ENCODE results near the gene RWDD1.

Gene RWDD1

GRCh38 chr6:116586276-116586675 lies 15.0 kb downstream of the RWDD1 start:
- H3K27ac ChIP-seq (ENCODE audit: low read length, poor library complexity, severe bottlenecking), result no peak overlapping the region
- H3K4ac ChIP-seq (ENCODE audit: low read depth in 1 of 2, low read length in 2 of 2), result no peak overlapping the region
- no peaks in the 10 kb centered on the region for H3K4me1 ChIP-seq (ENCODE audit: control insufficient read depth, insufficient read depth, low read depth, low read length)
- no peak overlapping the region for H3K4me3 ChIP-seq (ENCODE audit: insufficient read depth in 1 of 2, low read depth in 1 of 2, low read length in 2 of 2)
- H3K23ac ChIP-seq (ENCODE audit: low read length in 2 of 2), result no peak overlapping the region
- no peaks in the 10 kb centered on the region for H3K27me3 ChIP-seq (ENCODE audit: control insufficient read depth in 1 of 2, insufficient read depth in 1 of 2, low read length in 2 of 2)
- H3K79me1 ChIP-seq (replicated peaks; ENCODE audit: low read length, poor library complexity, severe bottlenecking), result peaks cover 12% of the 10 kb centered on the region
- H3K14ac ChIP-seq (ENCODE audit: low read length in 2 of 2), result no peak overlapping the region
- no peak overlapping the region for H3K4me2 ChIP-seq (ENCODE audit: low read length, poor library complexity, severe bottlenecking)
- no peak overlapping the region for H4K91ac ChIP-seq (ENCODE audit: low read length)
- no peak for DNase-seq
- no peaks in the 10 kb centered on the region for H3K9me3 ChIP-seq (ENCODE audit: control insufficient read depth, low read length)
- H4K8ac ChIP-seq (ENCODE audit: low read length), result no peak overlapping the region
- no peak overlapping the region for H2BK12ac ChIP-seq (ENCODE audit: low read length in 2 of 2)
- no peak overlapping the region for H2BK5ac ChIP-seq (ENCODE audit: low read depth, low read length, poor library complexity, severe bottlenecking)
- H2AK5ac ChIP-seq (ENCODE audit: low read length, severe bottlenecking), result no peak overlapping the region
- H3K18ac ChIP-seq (ENCODE audit: low read depth in 1 of 2, low read length in 2 of 2), result no peak overlapping the region
- H3K9ac ChIP-seq (ENCODE audit: low read length), result no peak overlapping the region
- no peak overlapping the region for H2BK15ac ChIP-seq (ENCODE audit: low read depth, poor library complexity, severe bottlenecking)
- H2AFZ ChIP-seq (ENCODE audit: low read depth, low read length), result no peak overlapping the region
- H2BK120ac ChIP-seq (ENCODE audit: low read depth, low read length), result no peak overlapping the region
- peaks cover 2 to 91% of the 10 kb centered on the region in 2 experiments for H3K36me3 ChIP-seq (ENCODE audit: control insufficient read depth in 1 of 2, insufficient read depth in 2 of 2, low read depth in 1 of 2, low read length in 2 of 2)

- Histone ChIP-seq H3K79me1 (replicated peaks; ENCODE audit: low read length, poor library complexity, severe bottlenecking) (peaks cover 12% of the 10 kb centered on the region), H2BK120ac (ENCODE audit: low read depth, low read length) (no peak overlapping the region), H2BK15ac (ENCODE audit: low read depth, poor library complexity, severe bottlenecking) (no peak overlapping the region), H3K14ac (ENCODE audit: low read length in 2 of 2) (no peak overlapping the region), H3K4me2 (ENCODE audit: low read length, poor library complexity, severe bottlenecking) (no peak overlapping the region), H3K9me3 (ENCODE audit: control insufficient read depth, low read length) (no peaks in the 10 kb centered on the region), H3K4me1 (ENCODE audit: control insufficient read depth, insufficient read depth, low read depth, low read length) (no peaks in the 10 kb centered on the region), H3K27ac (ENCODE audit: low read length, poor library complexity, severe bottlenecking) (no peak overlapping the region), H3K36me3 (ENCODE audit: control insufficient read depth in 1 of 2, insufficient read depth in 2 of 2, low read depth in 1 of 2, low read length in 2 of 2) (peaks cover 2 to 91% of the 10 kb centered on the region in 2 experiments), H3K18ac (ENCODE audit: low read depth in 1 of 2, low read length in 2 of 2) (no peak overlapping the region), H2AK5ac (ENCODE audit: low read length, severe bottlenecking) (no peak overlapping the region), H3K9ac (ENCODE audit: low read length) (no peak overlapping the region), H3K4me3 (ENCODE audit: insufficient read depth in 1 of 2, low read depth in 1 of 2, low read length in 2 of 2) (no peak overlapping the region), H2BK12ac (ENCODE audit: low read length in 2 of 2) (no peak overlapping the region), H3K23ac (ENCODE audit: low read length in 2 of 2) (no peak overlapping the region), H4K8ac (ENCODE audit: low read length) (no peak overlapping the region), H3K4ac (ENCODE audit: low read depth in 1 of 2, low read length in 2 of 2) (no peak overlapping the region), H3K27me3 (ENCODE audit: control insufficient read depth in 1 of 2, insufficient read depth in 1 of 2, low read length in 2 of 2) (no peaks in the 10 kb centered on the region), H2AFZ (ENCODE audit: low read depth, low read length) (no peak overlapping the region), H2BK5ac (ENCODE audit: low read depth, low read length, poor library complexity, severe bottlenecking) (no peak overlapping the region), H4K91ac (ENCODE audit: low read length) (no peak overlapping the region)
- no peak for DNase-seq
- WGBS, result no CpG with 5 or more reads among the region's 2 CpGs
These were observed 15.4 kb downstream of the RWDD1 start for GRCh38 chr6:116586738-116587137.

GRCh38 chr6:116595247-116595646 lies 23.9 kb downstream of the RWDD1 start:
- Histone ChIP-seq H3K4me1 (ENCODE audit: control insufficient read depth, insufficient read depth, low read depth, low read length) (no peaks in the 10 kb centered on the region), H2AK5ac (ENCODE audit: low read length, severe bottlenecking) (no peak overlapping the region), H3K23ac (ENCODE audit: low read length in 2 of 2) (no peak overlapping the region), H2BK120ac (ENCODE audit: low read depth, low read length) (no peak overlapping the region), H3K4me2 (ENCODE audit: low read length, poor library complexity, severe bottlenecking) (no peak overlapping the region), H3K9ac (ENCODE audit: low read length) (no peak overlapping the region), H4K8ac (ENCODE audit: low read length) (no peak overlapping the region), H2AFZ (ENCODE audit: low read depth, low read length) (no peak overlapping the region), H3K36me3 (ENCODE audit: control insufficient read depth in 1 of 2, insufficient read depth in 2 of 2, low read depth in 1 of 2, low read length in 2 of 2) (peaks cover 5 to 81% of the 10 kb centered on the region in 2 experiments), H3K4ac (ENCODE audit: low read depth in 1 of 2, low read length in 2 of 2) (no peak overlapping the region), H3K18ac (ENCODE audit: low read depth in 1 of 2, low read length in 2 of 2) (no peak overlapping the region), H3K4me3 (ENCODE audit: insufficient read depth in 1 of 2, low read depth in 1 of 2, low read length in 2 of 2) (no peak overlapping the region), H3K79me1 (replicated peaks; ENCODE audit: low read length, poor library complexity, severe bottlenecking) (peaks cover 1% of the 10 kb centered on the region), H3K14ac (ENCODE audit: low read length in 2 of 2) (no peak overlapping the region), H2BK12ac (ENCODE audit: low read length in 2 of 2) (no peak overlapping the region), H2BK15ac (ENCODE audit: low read depth, poor library complexity, severe bottlenecking) (no peak overlapping the region), H3K9me3 (ENCODE audit: control insufficient read depth, low read length) (no peaks in the 10 kb centered on the region), H3K27me3 (ENCODE audit: control insufficient read depth in 1 of 2, insufficient read depth in 1 of 2, low read length in 2 of 2) (no peaks in the 10 kb centered on the region), H3K27ac (ENCODE audit: low read length, poor library complexity, severe bottlenecking) (no peak overlapping the region), H2BK5ac (ENCODE audit: low read depth, low read length, poor library complexity, severe bottlenecking) (no peak overlapping the region), H4K91ac (ENCODE audit: low read length) (no peak overlapping the region)
- no peak for DNase-seq
- WGBS, result 100% methylated on average over 3 of the region's 3 CpGs

GRCh38 chr6:116596815-116597214 lies 25.5 kb downstream of the RWDD1 start:
- no peak overlapping the region for H3K4ac ChIP-seq (ENCODE audit: low read depth in 1 of 2, low read length in 2 of 2)
- no peak overlapping the region for H3K4me3 ChIP-seq (ENCODE audit: insufficient read depth in 1 of 2, low read depth in 1 of 2, low read length in 2 of 2)
- H3K9ac ChIP-seq (ENCODE audit: low read length), result no peak overlapping the region
- no peaks in the 10 kb centered on the region for H3K4me1 ChIP-seq (ENCODE audit: control insufficient read depth, insufficient read depth, low read depth, low read length)
- H4K8ac ChIP-seq (ENCODE audit: low read length), result no peak overlapping the region
- peaks cover 5 to 75% of the 10 kb centered on the region in 2 experiments for H3K36me3 ChIP-seq (ENCODE audit: control insufficient read depth in 1 of 2, insufficient read depth in 2 of 2, low read depth in 1 of 2, low read length in 2 of 2)
- no peak overlapping the region for H2BK5ac ChIP-seq (ENCODE audit: low read depth, low read length, poor library complexity, severe bottlenecking)
- H3K18ac ChIP-seq (ENCODE audit: low read depth in 1 of 2, low read length in 2 of 2), result no peak overlapping the region
- H4K91ac ChIP-seq (ENCODE audit: low read length), result no peak overlapping the region
- DNase-seq, result peak; percentile 36
- H3K14ac ChIP-seq (ENCODE audit: low read length in 2 of 2), result no peak overlapping the region
- no peak overlapping the region for H3K4me2 ChIP-seq (ENCODE audit: low read length, poor library complexity, severe bottlenecking)
- no peak overlapping the region for H2AFZ ChIP-seq (ENCODE audit: low read depth, low read length)
- no peaks in the 10 kb centered on the region for H3K9me3 ChIP-seq (ENCODE audit: control insufficient read depth, low read length)
- no peak overlapping the region for H2BK15ac ChIP-seq (ENCODE audit: low read depth, poor library complexity, severe bottlenecking)
- H2BK120ac ChIP-seq (ENCODE audit: low read depth, low read length), result no peak overlapping the region
- H3K27me3 ChIP-seq (ENCODE audit: control insufficient read depth in 1 of 2, insufficient read depth in 1 of 2, low read length in 2 of 2), result no peaks in the 10 kb centered on the region
- no peak overlapping the region for H2BK12ac ChIP-seq (ENCODE audit: low read length in 2 of 2)
- 95% methylated on average over 4 of the region's 4 CpGs for WGBS
- no peak overlapping the region for H3K27ac ChIP-seq (ENCODE audit: low read length, poor library complexity, severe bottlenecking)
- H3K79me1 ChIP-seq (replicated peaks; ENCODE audit: low read length, poor library complexity, severe bottlenecking), result peaks cover 1% of the 10 kb centered on the region
- H3K23ac ChIP-seq (ENCODE audit: low read length in 2 of 2), result no peak overlapping the region
- no peak overlapping the region for H2AK5ac ChIP-seq (ENCODE audit: low read length, severe bottlenecking)
